HL-60 (cell line): Measurements from ENCODE around the gene PGP.

Experiments used
- CTCF ChIP-seq: IDR thresholded peaks from one replicate; pipeline ENCODE4 v1.5.1; 2011; ENCODE audit warnings: low read length, control low read depth, inconsistent platforms; ENCODE audit not compliant: insufficient read depth
- GABPA ChIP-seq: IDR thresholded peaks from 2 replicates; pipeline ENCODE4 v1.6.1; 2012; ENCODE audit warnings: low read depth
- POLR2AphosphoS5 ChIP-seq: IDR thresholded peaks from 2 replicates; pipeline ENCODE4 v1.6.1; 2012; ENCODE audit warnings: low read depth
- REST ChIP-seq: IDR thresholded peaks from 2 replicates; pipeline ENCODE4 v1.6.1; 2012; ENCODE audit warnings: low read depth; ENCODE audit not compliant: insufficient replicate concordance

GRCh38 chr16:2178321-2179106 is 36.1 kb downstream of the PGP start:
- TF ChIP-seq CTCF, result no peak
- TF ChIP-seq GABPA, result no peak
- TF ChIP-seq REST, result no peak
- no peak for TF ChIP-seq POLR2AphosphoS5
